HG03571 (cell line): Measurements from ENCODE around the gene NHERF1.
A peak's percentile ranks its signal among the peaks of the same experiment; 100 is the strongest.

Experiments
- ATAC-seq: cut with Tn5 transposase; IDR thresholded peaks from one replicate; pipeline ENCODE4 v1.9.1; 2021; ENCODE audit not compliant: unreplicated experiment

Gene NHERF1

GRCh38 chr17:74732042-74732867, 16.2 kb upstream of the NHERF1 start:
- no peak for ATAC-seq

GRCh38 chr17:74733365-74734122, 14.9 kb upstream of the NHERF1 start:
- ATAC-seq, result no peak

GRCh38 chr17:74734256-74734655, 14.2 kb upstream of the NHERF1 start:
- no peak for ATAC-seq

GRCh38 chr17:74736513-74737298, 11.7 kb upstream of the NHERF1 start, which contains the start of gene RAB37:
Gene RAB37 (plus strand): TSS chr17:74737256. CDS start chr17:74737273, 17 bp downstream.
- no peak for ATAC-seq

- ATAC-seq, result no peak
These were observed 11.0 kb upstream of the NHERF1 start for GRCh38 chr17:74737299-74738050.

GRCh38 chr17:74738051-74738996, 10.1 kb upstream of the NHERF1 start:
- peak; percentile 50 for ATAC-seq

GRCh38 chr17:74739227-74739831, 9.1 kb upstream of the NHERF1 start:
- ATAC-seq, result no peak

- ATAC-seq, result no peak
These were observed 8.3 kb upstream of the NHERF1 start for GRCh38 chr17:74740173-74740572.

GRCh38 chr17:74740641-74741387, 7.6 kb upstream of the NHERF1 start:
- no peak for ATAC-seq

GRCh38 chr17:74742153-74742515, 6.3 kb upstream of the NHERF1 start:
- peak; percentile 34 for ATAC-seq

- no peak for ATAC-seq
These were observed 5.4 kb upstream of the NHERF1 start for GRCh38 chr17:74742978-74743545.

- ATAC-seq, result no peak
These were observed 4.7 kb upstream of the NHERF1 start for GRCh38 chr17:74743755-74744154.

- ATAC-seq, result no peak
These were observed 4.1 kb upstream of the NHERF1 start for GRCh38 chr17:74744349-74744713.

- no peak for ATAC-seq
These were observed 3.5 kb upstream of the NHERF1 start for GRCh38 chr17:74744714-74745547.

GRCh38 chr17:74745548-74746177, 2.8 kb upstream of the NHERF1 start:
- ATAC-seq, result no peak

GRCh38 chr17:74746376-74746775, 2.1 kb upstream of the NHERF1 start:
- ATAC-seq, result no peak

- no peak for ATAC-seq
These were observed 1.5 kb upstream of the NHERF1 start for GRCh38 chr17:74746922-74747321.
